Embryonic facial prominence (tissue), 1 donor: ENCODE results near the gene SUCLG2.

Experiments
- DNase-seq: peaks from one replicate; pipeline ENCODE4 v3.0.0-alpha.2; 2016; ENCODE audit errors: extremely low spot score

Gene SUCLG2

GRCh38 chr3:67460841-67461510, 193.4 kb downstream of the SUCLG2 start:
- DNase-seq, result no peak

GRCh38 chr3:67459796-67460195, 194.6 kb downstream of the SUCLG2 start:
- DNase-seq, result no peak

- no peak for DNase-seq
Measured at GRCh38 chr3:67458896-67459530, 195.4 kb downstream of the SUCLG2 start.

- DNase-seq, result no peak
Measured at GRCh38 chr3:67458408-67458807, 196.0 kb downstream of the SUCLG2 start.

GRCh38 chr3:67453628-67454027, 200.8 kb downstream of the SUCLG2 start:
- DNase-seq, result no peak

- no peak for DNase-seq
Measured at GRCh38 chr3:67450153-67450552, 204.3 kb downstream of the SUCLG2 start.

DNA sequence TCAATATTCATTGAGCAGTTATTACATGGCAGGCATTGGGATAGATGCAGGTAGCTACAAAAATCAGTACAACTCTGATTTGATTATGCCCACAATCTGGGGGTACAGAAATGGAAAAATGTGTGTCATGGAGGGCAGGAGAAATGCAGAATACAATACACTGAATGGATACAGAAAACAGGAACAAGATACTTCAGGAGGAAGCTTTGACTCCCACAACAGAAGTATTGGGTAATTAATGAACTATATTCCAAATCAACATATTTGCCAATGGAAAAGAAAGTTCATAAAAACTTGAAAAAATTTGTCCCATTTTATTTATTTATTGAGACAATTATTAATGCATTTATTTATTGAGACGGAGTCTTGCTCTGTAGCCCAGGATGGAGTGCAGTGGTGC, 207.0 kb downstream of the SUCLG2 start:
- DNase-seq, result no peak

GRCh38 chr3:67437789-67438188, 216.6 kb downstream of the SUCLG2 start:
- no peak for DNase-seq

GRCh38 chr3:67437090-67437489, 217.3 kb downstream of the SUCLG2 start:
- DNase-seq, result no peak

DNA sequence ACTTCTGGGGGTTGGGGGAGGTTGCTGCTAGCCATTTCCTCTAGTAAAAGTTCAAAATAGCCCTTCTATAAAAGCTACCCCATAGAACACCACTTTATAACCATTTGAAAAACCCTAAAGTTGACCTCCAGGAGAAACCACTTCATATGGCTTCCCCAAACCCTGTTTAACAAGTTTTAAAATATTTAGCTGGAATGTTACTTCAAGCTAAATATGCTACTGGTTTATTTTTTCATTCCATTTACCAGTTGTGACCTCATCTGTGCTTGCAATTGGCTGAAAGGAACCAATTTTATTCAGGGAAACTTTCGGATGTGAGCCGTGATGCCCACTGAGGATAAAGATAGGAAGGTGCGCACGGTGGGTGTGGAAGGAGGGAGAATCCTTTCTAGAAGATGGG, 221.3 kb downstream of the SUCLG2 start:
- no peak for DNase-seq

DNA sequence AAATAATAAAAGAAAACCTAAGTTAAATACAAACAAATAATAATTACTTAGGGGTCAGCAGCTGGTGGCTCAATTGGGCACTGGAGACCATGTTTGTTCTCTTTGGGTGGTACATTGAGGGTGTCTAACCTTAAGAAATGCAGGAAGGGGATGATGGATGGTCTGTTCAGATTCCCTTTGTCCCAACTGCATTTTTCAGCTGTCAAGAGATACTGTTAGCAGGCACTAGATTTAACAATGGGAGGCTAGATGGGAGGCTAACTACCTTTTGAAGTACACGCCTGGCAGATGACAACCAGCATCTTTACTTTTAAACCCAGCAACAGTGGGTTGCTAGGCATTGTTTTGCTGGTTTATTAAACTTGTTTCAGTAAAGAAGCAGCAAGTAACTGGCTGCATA, 222.5 kb downstream of the SUCLG2 start:
- DNase-seq, result no peak

DNA sequence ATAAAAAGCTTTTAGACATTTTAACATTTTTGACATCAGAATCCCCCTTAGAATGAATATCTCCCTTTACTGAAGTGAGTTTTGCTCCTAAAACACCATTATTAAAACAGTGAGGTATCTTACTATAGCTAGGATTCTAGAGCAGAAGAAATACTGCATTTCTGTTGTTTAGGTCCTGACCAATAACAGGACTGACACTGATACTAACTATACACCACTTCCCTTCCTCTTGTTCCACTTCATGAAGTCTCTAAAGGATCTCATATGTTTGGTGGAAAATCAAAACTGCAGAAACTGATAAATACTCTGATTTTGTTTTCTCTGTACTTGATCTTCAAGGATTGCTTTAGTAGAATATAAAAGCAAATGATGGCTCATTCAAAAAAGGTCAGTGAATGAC, 230.7 kb downstream of the SUCLG2 start:
- DNase-seq, result no peak

DNA sequence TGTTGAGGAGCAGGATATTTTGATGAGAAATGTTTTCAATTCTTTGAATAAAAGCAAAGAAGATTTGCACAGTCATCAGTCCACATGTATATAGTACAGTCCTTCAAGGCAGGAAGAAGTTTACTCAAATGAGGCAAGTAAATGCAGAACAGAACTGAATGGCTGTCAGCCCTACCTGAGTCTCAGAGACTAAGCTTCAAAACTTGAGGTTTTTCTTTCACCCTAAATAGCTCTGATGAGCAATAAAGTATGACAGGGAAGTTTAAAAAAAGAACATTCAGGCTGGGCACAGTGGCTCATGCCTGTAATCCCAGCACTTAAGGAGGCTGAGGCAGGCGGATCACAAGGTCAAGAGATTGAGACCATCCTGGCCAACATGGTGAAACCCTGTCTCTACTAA, 232.5 kb downstream of the SUCLG2 start:
- no peak for DNase-seq

DNA sequence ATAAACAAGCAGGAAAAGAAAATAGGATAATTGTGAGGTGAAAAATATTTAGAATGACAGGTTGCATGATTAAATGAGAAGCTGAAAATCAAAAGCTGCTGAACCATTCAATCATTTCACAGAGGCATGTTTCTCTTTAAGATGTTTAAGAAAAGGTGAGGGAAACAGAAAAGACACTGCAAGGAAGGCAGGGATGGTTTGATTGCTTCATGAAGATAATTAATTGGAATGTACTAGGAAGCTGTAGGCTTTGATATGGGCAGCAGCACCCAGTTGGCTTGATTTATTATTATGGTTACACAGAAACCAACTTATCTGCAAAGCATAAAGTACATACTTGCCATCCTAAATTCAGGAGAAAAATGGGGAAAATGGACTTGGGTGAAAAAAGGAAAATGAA, 234.6 kb downstream of the SUCLG2 start:
- DNase-seq, result no peak

DNA sequence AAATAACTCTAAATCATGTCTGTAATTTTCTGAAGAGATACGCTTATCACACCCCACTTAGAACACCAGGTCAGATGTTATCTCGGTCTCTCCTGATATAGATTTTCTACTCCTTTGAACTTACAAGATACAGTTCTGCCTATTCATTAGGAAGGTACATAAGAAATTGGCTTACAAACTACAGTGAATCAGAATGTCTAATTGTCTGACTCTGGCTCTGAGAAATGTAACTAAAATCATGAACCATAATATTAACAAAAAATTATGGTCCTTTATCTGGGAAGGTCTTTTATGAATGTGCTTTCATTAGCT, 235.2 kb downstream of the SUCLG2 start:
- no peak for DNase-seq

DNA sequence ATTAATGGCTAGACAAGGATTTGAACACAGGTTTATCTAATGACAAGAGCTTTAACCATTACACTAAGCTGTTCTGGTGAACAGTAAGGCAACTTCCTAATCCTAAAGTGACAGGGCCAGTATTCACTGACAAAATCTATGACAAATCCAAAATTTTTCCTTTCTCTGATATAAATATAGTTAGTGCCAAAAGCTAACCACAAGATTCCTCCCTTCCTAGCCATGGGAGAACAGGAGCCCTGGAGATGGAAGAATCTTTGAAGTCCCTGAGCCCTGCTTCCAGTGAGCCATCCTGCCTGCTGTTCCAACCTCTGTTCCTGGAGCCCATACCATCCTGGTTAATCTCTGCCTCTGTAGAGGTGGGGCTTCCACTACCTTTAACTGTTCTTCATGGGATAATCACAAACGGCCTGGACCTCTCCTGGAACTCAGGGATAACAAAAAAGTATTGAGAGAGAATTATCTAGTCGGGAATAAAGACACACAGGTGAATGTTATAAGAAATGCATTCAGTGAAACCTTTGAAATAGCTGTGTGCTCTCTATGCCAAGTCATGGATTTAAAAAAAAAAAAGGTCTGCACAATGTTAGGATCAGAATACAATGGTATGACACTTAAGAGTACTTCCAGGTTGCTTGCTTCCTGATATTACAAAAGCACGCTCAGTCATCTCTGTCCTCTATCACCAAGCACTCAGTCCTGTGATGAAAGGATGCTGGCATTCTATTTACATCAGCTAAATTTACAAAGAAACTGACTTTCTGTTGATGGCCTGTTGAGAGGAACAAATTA, 235.8 kb downstream of the SUCLG2 start:
- no peak for DNase-seq

- DNase-seq, result no peak
Measured at GRCh38 chr3:67416703-67417102, 237.7 kb downstream of the SUCLG2 start.

DNA sequence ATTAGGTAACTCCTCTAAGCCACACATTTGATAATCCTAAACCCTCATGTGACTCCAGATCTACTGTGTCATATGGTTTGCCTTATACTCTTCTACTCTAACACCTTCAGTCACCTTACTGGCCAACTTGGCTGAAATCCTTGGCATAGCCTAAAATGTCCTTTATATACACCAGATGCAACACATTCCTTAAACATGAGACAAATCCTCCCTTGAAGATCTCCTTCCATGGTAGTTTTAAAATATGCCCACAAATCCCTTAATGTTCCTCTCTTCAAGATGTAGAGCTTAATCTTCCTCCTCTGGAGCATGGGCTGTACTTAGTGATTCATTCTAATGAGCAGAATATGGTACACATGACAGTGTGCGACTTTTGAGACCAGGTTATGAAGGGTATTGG, 238.9 kb downstream of the SUCLG2 start:
- no peak for DNase-seq

DNA sequence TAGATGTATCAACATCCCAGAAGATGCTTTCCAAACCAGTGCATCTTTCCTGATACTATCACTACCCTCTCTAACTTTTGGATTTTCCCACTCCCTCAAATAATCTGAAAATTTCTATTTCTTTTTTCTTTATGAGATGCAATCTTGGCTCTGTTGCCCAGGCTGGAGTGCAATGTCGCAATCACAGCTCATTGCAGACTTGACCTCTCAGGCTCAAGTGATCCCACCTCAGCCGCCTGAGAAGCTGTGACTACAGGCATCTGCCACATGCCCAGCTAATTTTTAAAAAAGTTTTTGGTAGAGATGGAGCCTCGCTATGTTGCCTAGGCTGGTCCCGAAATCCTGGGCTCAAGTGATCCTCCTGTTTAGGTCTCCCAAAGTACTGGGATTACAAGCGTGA, 239.7 kb downstream of the SUCLG2 start:
- no peak for DNase-seq

DNA sequence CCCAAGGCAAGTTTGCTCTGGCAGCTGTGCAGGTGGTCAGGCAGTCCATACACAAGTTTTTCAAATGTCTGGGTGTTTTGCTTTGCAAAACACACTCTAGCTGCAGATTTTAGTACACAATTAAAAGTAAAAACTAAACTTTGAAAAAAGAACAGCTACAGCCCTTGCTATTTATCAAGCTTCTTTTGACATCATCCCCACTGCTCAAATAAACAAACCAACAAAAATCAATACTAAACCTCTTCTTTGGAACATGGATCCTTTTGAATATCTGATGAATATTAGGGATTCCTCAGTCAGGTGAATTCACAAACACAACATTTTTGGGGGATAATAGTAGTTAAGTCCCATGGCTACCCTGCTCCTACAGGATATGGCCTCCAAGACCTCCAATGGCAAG, 249.2 kb downstream of the SUCLG2 start:
- no peak for DNase-seq

DNA sequence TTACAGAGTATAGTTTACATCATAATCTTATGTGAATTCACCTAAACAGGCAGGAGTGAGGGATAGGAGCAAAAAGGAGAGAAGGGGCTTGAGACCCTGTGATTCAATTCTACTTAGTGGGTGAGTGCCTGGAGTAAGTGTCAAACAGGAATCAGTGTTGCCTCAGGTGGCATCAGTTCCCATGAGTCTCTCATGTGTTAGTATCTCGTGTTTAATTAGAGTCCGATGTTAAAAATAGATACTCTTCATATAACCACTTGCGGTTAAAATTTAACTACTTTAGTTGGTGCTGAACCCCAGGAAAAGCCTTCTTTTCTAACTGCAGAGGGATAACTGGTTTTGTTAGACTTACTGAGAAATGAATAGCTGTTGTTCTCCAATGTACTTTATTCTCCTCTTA, 251.5 kb downstream of the SUCLG2 start:
- no peak for DNase-seq

- DNase-seq, result no peak
Measured at GRCh38 chr3:67401921-67402320, 252.5 kb downstream of the SUCLG2 start.

DNA sequence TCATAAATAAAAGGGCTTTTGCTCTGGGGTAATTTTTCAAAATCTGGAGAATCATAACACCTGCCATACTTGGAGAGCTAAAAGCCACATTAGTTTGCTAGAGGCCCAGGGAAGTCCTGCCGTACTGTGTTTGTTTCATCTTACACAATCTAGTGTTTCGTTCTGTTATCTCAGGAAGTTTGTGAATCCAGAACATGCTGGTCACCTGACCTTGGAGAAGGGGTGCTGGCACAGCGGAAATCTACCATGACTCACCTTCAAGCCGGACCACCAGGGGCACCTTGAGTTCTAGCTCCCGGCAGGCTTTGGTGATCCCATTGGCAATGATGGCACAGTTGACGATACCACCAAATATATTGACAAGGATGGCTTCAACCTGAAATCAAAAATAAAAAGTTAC, 253.9 kb downstream of the SUCLG2 start:
- DNase-seq, result no peak
